Measurements from ENCODE around the gene CERT1.
"Not testable (repeated sequence)": the region's sequence is repeated elsewhere in the genome, so short reads cannot be mapped to it uniquely, and the experiment has no call there.

Gene CERT1
- 72.3 to 72.9 reads per million in 2 experiments for total RNA-seq

DNA sequence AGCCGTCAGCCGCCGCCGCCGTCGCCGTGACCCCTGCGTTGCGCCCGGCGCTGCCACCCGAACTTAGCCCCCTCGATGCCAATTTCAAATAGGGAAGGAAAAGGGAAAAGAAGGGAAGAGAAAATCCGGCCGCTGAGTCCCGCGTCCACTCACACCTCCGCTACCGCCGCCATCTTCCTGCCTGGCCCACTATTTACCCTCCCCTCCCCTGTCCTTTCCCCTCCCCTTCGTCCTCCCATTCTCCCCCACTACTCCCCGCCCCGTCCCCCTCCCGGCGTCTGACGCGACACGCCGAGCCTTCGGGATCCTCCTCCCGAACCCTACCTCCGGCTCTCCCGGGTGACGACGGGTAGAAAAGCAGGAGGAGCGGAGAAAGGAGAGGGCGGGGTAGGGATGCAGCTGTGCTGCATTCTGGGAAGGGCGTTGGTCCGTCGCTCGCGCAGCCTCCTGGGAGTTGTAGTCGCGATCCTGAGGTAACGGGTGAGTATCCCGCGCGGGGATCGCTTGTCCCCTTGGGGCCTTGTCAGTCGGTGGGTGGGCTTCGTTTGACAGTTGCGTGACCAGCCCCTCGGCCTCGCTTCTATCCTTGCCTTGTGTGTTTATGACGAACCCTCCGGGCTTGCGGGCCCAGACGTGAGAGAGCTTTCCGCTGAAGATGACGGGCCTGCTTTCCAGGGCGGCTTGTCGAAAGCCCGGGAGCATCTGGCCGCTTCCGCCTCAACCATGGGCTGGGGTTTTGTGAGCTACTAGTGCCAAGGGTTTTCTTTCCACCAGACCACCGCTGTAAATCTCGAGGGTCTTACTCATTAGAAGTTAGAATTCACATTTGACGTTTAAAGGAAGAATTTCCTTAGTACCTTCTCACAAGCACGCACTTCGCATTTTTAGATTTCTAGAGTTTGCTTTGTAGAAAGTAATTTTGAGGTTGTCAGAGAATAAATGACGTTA is at the start of gene CERT1, which contains the start of gene POLK:
TSS of gene CERT1 (minus strand) at position 195 of the 948 bp plus-strand sequence. CDS start 422 bp downstream, outside the sequence.
TSS of gene POLK (plus strand) at position 457 of the 948 bp plus-strand sequence.
- DNase-seq (ENCODE audit: low read depth), result peak; percentile 88

GRCh38 chr5:75560655-75561054 is 49.2 kb upstream of the CERT1 start:
- not testable (repeated sequence) for DNase-seq (ENCODE audit: low read depth)

DNA sequence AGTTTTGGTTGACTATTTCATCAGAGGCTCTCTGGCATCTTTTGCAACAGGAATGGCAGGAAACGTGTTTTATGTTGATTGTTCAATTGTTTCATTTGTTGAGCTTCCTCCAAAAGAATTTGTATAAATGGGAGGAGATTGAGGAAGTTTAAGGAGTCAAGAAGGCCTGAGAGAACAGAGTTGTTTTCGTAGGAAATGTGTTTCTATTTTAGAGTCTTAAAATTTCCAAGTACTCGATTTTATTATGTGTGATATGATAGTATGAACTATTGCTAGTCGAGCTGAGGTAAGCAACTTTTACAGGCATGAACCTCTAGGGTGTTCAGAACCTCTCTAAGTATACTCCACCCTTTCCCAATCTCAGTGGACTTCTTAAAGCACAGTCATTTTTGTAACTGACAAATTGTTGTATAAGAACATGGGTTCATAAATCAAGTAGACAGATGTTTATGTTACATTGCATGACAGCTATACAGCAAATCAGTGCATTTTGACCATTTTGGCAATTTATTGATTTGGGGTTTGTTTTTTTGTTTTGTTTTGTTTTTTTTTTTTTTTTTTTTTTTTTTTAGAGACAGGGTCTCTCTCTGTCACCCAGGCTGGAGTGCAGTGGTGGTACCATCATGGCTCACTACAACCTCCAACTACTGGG is 47.7 kb upstream of the CERT1 start:
- no peak for DNase-seq (ENCODE audit: low read depth)

- no peak for DNase-seq (ENCODE audit: low read depth)
Observed at GRCh38 chr5:75558221-75558620, 46.8 kb upstream of the CERT1 start.

- no peak for DNase-seq (ENCODE audit: low read depth)
Observed at GRCh38 chr5:75553358-75553757, 41.9 kb upstream of the CERT1 start.

DNA sequence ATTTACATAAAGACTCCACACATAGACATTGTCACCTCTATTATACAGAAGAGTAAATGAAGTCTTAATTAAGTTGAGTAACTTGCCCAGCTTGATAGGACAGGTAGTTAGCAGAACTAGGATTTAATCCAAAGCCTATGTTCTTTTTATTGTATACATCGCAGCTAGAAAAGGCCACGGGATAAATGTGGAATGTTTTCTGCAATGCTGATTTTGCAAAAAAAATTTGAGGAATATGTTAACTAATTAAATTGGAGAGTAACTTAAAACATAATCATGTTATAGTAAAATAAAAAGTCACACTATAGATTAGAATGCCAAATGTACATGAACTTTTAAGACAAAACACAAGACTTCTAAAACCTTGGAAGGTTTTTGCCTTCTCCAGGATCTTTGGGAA is 41.3 kb upstream of the CERT1 start:
- DNase-seq (ENCODE audit: low read depth), result no peak

DNA sequence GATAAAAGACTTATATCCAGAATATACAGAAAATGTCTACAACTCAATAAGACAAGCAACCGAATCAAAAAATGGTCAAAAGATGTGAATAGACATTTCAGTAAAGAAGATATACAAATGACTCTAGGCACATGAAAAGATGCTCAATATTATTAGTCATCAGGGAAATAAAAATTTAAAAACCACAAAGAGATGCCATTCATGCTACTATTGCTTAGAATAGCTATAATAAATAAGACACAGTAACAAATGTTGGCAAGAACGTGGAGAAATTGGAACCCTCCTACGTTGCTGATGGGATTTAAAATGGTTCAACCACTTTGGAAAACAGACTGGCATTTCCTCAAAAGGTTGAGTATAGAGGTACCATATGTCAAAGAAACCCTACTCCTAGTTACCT is 40.0 kb upstream of the CERT1 start:
- DNase-seq (ENCODE audit: low read depth), result no peak

- no peak for DNase-seq (ENCODE audit: low read depth)
Observed at GRCh38 chr5:75550597-75550996, 39.2 kb upstream of the CERT1 start.

DNA sequence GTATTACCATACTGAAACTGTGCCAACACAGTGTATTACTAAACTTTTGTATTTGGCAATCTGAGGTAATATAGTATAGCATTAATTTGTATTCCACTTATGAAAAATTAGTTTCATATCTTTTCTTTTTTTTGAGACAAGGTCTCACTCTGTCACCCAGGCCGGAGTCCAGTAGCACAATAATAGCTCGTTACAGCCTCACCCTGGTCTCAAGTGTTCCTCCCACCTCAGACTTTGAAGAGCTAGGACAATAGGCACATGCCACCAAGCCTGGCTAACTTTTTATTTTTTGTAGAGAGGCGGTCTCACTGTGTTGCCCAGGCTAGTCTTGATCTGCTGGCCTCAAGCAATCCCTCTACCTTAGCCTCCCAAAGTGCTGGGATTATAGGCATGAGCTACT is 36.4 kb upstream of the CERT1 start:
- DNase-seq (ENCODE audit: low read depth), result no peak

DNA sequence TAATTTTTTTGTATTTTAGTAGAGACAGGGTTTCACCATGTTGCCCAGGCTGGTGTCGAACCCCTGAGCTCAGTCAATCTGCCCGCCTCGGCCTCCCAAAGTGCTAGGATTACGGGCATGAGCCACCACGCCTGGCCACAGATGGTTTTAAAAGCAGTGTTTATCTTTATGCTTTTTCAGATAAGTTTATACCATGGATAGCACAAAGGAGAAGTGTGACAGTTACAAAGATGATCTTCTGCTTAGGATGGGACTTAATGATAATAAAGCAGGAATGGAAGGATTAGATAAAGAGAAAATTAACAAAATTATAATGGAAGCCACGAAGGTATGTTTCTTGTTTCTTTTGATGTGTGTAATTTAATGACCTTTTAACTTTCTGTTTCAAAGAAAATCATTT is 35.4 kb upstream of the CERT1 start:
- DNase-seq (ENCODE audit: low read depth), result no peak

DNA sequence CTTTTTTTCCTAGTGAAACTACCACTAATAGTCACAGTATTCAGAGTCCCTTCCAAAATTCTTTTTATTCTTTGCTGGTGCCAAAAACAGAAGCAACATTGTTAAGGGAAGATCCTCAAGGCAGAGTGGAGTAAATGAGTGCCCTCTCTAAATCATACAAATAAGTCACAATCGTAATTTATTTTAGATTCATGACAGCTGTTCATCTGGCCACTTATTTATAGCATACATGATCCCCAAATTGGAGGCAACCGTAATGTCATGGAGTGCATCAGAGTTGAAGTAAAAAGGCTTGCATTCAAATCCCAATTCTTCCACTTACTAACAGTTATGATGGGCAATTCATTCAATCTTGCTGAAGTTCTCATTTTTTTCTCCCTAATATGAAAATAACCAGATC is 33.7 kb upstream of the CERT1 start:
- DNase-seq (ENCODE audit: low read depth), result no peak

- DNase-seq (ENCODE audit: low read depth), result no peak
Observed at GRCh38 chr5:75538211-75538610, 26.8 kb upstream of the CERT1 start.

DNA sequence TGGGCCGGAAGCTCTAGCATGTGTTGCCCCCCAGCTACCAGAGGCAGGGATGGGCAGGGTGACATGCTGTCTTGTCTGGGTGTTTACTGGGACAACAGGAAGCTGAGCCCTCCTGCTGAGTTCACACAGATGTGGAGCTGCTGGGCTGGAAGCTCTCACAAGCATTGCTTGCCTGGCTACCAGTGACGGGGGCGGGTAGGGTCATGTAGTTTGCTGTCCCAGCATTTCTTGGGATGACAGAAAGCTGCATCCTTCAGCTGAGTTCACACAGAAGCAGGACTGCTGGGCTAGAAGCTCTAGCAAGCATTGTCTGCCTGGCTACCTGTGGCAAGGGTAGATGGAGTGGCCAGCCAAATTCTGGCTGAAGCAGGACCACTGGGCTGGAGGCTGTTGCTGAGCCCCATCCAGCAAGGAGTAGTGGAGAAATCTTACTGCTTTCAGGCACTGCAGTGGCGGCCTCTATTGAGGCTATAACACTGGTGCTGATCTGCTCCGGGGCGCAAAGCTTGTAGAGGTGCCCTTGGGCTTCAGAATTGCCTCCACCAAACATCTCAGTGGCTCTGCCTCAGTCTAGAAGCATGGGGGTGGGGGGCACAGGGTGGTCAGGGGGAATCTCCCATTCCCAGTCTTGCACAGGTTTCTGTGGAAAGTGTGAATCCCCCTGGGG is 25.4 kb upstream of the CERT1 start:
- no peak for DNase-seq (ENCODE audit: low read depth)

DNA sequence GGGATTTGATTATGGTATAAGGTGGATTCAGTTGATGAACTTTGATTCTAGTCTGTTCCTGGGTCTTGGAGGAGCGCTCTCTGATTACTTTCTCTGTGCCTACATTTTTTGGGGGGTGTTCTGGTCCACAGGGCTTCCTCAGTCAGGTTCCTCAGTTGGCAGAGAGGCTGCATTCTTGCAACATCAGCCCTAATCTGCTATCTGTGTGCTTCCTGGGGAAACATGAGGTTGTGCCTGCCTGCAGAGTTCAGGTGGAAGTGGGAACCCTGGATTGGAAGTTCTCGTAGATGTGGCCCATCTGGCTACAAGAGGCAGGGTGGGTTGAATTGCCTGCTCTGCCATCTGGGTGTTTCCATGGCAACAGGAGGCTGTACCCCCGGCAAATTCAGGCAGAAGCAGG is 24.7 kb upstream of the CERT1 start:
- DNase-seq (ENCODE audit: low read depth), result no peak

DNA sequence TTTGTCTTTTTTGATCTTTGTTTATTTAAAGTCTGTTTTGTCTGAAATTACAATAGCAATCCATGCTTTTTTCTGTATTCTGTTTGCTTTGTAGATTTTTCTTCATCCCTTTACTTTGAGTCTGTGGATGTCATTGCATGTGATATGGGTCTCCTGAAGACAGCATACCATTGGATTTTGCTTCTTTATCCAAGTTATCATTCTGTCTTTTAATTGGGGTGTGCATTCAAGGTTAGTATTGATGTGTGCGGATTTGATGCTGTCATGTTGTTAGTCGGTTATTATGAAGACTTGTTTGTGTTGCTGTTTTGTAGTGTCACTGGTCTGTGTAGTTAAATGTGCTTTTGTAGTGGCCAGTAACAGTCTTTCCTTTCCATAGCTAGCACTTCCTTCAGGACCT is 23.3 kb upstream of the CERT1 start:
- DNase-seq (ENCODE audit: low read depth), result no peak

GRCh38 chr5:75533716-75534115 is 22.3 kb upstream of the CERT1 start:
- DNase-seq (ENCODE audit: low read depth), result not testable (repeated sequence)

DNA sequence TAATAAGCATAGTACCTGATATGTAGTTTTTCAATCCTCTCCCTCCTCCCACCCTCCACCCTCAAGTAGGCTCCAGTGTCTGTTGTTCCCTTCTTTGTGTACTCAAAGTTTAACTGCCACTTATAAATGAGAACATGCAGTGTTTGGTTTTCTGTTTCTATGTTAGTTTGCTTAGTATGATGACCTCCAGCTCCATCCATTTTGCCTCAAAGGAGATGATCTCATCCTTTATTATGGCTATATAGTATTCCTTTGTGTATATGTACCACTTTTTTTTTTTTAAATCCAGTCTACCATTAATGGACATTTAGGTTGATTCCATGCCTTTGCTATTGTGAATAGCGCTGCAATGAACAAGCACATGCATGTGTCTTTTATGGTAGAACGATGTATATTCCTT is 20.8 kb upstream of the CERT1 start:
- DNase-seq (ENCODE audit: low read depth), result no peak

GRCh38 chr5:75529185-75529584 is 17.8 kb upstream of the CERT1 start:
- DNase-seq (ENCODE audit: low read depth), result no peak

DNA sequence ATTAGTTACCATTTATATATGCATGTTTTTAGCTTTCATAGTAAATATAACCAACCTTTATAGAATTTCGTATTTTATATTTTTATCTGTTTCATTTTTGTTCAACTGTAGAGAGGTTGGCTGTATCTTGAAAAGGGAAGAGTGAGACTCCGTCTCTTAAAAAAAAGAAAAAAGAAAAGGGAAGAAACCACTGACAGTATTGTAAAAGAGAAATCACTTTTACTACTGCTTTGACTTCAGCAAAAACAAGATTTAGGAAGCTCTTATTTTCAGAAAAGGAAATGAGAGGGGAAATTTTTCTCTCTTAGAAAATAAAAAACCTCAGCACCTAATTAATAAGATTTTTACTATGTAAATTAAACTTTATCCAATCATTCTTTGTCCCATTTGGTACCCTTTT is 14.6 kb upstream of the CERT1 start:
- no peak for DNase-seq (ENCODE audit: low read depth)

- DNase-seq (ENCODE audit: low read depth), result no peak
Observed at GRCh38 chr5:75525344-75525743, 13.9 kb upstream of the CERT1 start.

GRCh38 chr5:75524591-75524990 is 13.2 kb upstream of the CERT1 start:
- DNase-seq (ENCODE audit: low read depth), result no peak

GRCh38 chr5:75524071-75524470 is 12.6 kb upstream of the CERT1 start:
- DNase-seq (ENCODE audit: low read depth), result no peak

- no peak for DNase-seq (ENCODE audit: low read depth)
Observed at GRCh38 chr5:75523275-75523674, 11.8 kb upstream of the CERT1 start.
